NCI-H774 (cell line): ENCODE measurements around the gene ZC3H18.

Experiments used
- DNase-seq: peaks from one replicate; lab custom pipeline; 2025; lab: John Stamatoyannopoulos, UW

The ZC3H18 gene

DNA sequence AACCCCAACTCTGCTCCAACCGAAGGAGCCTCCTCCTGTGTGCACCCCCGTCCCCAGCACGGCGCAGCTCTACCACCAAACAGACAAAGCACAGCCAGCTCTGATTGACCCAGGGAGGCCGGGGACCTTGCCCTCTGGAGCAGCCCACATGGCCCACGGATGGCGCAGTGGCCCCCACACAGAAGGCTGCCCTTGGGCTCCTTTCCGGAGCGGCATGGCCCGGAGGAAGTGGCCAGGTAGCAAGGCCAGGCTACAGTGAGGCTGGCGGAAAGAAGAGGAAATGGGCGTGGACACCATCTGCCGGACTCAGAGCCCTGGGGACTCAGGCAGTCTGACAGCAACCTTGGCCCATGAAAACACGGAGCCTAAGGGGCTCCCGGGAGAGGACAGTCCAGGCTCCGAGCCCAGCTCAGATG, 19.9 kb upstream of the ZC3H18 start:
- DNase-seq, result no peak

- DNase-seq, result no peak
Measured at GRCh38 chr16:88552166-88552565, 18.0 kb upstream of the ZC3H18 start.

DNA sequence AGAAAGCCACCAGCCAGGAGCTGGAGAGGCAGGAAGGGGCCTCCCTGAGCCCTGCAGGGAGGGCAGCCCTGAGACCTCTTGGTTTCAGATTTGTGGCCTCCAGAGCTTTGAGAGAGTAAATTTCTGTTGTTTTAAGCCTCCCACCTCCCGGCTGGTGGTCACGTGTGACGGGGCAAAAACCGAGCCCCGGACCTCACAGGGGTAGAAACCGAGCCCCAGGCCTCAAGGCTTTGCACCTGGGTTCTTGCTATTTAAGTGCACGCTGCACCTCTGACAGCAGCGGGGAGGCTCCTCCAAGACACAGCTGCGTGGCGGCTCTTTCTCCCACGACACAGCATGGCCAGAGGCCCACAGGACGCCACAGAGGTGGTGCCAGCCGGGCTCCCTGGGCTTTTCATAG, 17.4 kb upstream of the ZC3H18 start:
- no peak for DNase-seq

DNA sequence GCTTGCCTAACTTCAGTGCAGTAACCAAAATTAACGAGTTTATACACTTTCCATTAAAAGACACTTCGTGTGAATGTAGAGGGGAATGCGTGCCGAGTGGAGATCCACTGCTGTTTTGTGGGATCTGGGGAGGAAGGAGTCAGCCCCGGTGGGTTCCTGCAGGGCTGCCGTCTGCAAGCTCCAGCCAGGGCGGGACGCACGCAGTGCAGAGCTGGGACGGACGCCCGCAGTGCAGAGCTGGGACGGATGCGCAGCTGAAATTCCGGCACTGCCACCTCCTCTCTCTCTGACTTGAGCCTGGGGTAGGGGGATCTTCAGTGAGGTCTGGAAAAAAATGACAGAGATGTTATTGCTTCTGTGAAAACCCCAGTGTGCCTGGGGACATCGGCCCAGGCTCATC, 16.5 kb upstream of the ZC3H18 start:
- no peak for DNase-seq

- no peak for DNase-seq
Measured at GRCh38 chr16:88554711-88555264, 15.4 kb upstream of the ZC3H18 start.

DNA sequence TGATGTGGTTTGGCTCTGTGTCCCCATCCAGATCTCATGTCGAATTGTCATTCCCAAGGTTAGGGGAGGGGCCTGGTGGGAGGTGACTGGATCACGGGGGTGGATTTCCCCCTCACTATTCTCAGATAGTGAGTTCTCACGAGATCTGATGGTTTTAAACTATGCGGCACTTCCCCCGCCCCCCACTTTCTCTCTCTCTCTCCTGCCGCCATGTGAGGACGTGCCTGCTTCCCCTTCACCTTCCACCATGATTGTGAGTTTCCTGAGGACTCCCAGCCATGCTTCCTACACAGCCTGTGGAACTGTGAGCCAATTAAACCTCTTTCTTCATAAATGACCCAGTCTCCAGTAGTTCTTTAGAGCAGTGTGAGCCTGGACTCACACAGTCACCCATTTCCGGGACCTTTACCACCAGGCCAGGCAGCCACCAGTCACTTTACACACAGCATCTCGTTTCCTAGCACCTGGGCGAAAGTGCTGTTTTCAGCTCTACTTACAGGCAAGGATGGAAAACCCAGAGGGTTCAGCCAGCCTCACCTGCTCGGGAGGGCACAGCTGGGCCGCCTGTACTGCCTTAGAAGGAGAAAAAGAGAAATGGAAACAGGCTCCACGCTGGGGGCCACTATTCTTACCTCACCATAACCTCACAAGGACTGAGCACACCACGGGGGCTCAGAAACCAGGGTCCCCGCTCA, 13.8 kb upstream of the ZC3H18 start:
- no peak for DNase-seq

DNA sequence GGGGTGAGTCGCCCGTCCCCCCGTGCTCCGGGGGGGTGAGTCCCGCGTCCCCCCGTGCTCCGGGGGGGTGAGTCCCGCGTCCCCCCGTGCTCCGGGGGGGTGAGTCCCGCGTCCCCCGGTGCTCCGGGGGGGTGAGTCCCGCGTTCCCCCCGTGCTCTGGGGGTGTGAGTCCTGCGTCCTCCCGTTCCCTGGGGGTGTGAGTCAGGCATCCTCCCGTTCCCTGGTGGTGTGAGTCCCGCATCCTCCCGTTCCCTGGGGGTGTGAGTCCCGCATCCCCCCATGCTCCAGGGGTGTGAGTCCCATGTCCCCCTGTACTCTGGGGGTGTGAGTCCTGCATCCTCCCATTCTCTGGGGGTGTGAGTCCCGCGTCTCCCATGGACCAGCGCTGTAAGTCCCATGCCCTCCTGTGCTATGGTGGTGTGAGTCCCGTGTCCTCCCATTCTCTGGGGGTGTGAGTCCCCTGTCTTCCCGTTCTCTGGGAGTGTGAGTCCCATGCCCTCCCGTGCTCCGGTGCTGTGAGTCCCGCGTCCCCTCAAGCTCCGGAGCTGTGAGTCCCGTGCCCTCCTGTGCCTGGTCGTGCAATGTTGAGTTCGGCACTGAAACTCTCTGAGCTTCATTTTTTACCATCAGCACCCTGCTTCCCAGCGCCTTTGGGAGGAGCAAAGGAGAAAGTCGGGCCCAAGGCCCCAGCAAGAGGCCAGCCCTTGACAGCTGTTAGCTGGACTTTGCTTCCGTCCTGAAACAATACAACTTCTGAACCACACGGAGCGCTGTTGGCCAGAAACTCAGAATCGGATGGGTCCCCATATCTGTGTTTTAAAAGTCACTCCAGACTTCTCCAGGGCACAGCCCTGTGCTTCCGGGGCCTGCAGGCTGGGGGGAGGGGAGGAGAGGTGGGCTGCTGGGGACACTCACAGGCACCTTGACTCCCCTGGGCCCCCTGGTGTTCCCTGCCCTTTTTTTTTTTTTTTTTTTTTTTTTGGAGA, 11.5 kb upstream of the ZC3H18 start:
- DNase-seq, result peak; percentile 31

DNA sequence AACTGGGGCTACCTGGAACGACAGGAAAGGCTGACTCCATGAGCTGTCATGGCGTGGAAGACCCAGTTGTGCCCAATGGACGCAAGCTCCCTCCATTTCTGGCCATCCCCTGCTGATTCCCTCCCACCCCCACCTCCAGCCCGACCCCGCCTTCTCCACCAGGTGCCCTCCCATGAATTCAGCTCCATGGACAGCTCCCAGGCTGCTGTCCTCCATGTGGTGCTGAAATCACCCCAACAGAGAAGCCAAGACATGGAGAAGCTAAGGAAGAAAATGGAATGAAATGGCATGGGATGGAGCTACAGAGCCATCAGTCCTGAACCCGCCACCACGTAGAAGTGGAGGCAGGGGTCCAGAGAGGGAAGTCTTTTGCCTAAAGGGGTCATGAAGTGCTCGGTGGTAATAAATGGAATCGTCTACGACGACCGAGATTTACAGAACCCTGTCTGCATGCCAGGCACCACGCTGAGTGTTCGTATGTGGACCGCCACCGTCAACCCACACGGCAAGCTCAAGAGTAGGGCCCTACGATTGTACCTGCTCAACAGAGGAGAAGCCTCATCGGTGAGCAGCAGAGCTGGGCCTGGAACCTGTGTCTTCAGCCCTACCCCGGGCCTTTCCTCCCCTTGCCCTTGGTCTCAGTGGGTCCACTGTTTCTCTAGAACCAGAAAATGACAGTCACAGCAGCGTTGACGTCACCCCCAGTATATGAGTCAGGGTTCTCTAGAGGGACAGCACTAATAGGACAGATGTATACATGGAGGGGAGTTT, 9.3 kb upstream of the ZC3H18 start:
- DNase-seq, result no peak

DNA sequence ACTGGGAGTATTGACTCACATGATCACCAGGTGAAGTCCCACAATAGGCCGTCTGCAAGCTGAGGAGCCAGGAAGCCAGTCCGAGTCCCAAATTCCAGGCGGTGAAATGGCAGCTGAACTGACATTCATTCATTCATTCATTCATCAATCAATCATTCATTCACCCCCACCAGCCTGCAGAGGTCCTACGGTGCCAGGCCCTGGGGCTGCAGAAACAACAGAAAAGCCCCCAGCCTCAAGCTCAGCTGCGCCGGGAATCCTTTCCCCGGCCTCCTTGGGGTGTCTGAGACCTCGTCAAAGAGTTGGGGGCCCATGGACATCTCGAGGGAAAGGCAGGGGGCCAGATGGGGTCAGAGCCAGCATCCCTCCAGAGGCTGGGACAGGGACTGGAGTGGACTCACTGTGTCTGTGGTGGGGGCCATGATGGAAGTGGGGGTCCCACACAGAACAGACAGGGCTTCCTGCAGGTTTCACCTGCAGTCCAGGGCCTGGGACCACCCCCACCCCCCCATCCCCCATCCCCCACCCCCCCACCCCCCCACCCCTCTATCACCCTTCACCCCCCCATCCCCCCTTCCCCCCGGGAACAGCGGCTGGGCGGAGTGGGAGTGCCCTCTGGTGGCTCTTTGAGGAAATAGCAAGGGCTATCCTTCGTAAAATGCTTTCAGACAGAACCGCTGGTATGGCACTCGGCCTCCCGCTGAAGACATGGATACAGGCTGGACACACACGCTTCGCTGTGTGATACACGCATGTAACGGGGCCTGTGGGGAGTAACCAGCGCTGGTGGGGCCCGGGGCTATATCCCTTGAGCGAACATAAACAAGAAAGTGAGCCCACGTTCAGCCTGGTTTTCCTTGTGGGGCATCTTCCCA, 8.5 kb upstream of the ZC3H18 start:
- no peak for DNase-seq

DNA sequence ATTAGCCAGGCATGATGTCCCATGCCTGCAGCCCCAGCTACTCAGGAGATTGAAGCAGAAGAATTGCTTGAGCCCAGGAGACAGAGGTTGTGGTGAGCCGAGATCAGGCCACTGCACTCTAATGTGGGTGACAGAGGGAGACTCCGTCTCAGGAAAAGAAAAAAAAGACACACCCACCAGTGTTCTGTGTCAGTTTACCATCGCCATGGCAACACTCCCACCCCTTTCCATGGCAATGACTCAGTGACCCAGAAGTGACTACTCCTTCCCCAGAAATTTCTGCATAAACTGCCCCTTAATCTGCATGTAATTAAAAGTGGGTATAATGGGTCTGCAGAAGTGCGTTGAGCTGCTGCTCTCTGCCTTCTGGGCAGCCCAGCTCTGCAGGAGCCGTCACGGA, 4.0 kb upstream of the ZC3H18 start:
- DNase-seq, result no peak

- DNase-seq, result no peak
Measured at GRCh38 chr16:88568710-88569613, 1.2 kb upstream of the ZC3H18 start.

GRCh38 chr16:88569614-88569984, 604 bp upstream of the ZC3H18 start:
- no peak for DNase-seq

- no peak for DNase-seq
Measured at GRCh38 chr16:88570691-88571092, 489 bp downstream of the ZC3H18 start.

GRCh38 chr16:88575251-88575650, 5.0 kb downstream of the ZC3H18 start:
- no peak for DNase-seq

DNA sequence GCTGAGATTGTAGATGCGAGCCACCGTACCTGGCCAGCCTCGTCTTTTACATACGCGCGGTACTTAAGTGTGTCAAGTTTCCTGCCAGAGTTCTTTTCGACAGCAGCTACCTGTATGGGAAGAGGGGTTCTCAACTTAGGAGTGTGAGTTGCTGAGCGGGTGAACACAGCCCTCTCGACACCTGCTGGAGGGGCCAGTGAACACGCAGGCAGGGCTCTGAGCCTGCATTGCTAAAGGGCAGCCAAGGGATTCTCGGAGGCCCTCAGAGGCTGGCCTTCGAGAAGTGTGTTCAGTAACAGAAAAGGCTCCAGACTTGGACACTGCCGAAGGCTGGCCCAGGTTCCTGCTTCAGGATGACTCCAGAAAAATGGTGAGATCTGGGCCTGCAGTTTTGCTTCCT, 6.1 kb downstream of the ZC3H18 start:
- DNase-seq, result no peak

- DNase-seq, result no peak
Measured at GRCh38 chr16:88577166-88577565, 7.0 kb downstream of the ZC3H18 start.

DNA sequence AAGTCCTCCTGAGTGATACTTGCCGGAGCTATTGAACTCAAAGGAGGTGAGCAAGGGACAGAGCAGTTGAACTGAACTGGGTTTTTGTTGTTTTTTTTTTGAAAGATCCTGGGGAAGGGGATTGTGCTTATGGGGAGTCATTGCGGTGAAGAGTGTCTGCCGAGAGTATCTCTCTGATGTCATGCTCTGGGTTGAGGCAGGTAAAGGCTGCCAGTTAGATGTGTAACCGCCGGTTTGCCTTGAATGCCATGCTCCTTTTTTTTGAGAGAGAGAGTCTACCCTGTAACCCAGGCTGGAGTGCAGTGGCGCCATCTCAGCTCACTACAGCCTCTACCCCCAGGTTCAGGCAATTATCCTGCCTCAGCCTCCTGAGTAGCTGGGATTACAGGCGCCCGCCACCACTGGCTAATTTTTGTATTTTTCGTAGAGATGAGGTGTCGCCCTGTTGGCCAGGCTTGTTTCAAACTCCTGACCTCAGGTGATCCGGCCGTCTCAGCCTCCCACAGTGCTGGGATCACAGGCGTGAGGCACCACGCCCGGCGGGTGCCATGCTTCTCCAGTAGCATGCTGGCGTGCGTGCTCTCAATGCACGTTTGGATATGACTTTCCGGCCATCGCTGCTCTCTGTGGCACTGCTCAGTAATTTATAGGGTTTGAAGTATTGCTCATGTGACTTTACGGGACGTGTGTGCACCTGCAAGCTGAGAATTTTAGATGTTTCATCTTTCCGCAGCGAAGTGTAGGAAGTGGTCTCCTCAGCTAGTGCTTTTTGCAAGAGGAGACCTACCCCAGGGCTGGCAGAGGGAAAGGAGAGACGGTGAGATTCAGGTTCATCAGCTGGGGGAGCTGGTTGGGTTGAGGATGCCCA, 8.5 kb downstream of the ZC3H18 start:
- DNase-seq, result no peak

- DNase-seq, result no peak
Measured at GRCh38 chr16:88580371-88580770, 10.2 kb downstream of the ZC3H18 start.

GRCh38 chr16:88581033-88581432, 10.8 kb downstream of the ZC3H18 start:
- no peak for DNase-seq
